Measurements from ENCODE around the gene FN1. TPM values are rescaled to one million over a fixed set of nuclear protein-coding genes. Genes with fewer than 3 reads are reported as not detected.

FN1 gene
- total and polyA plus RNA-seq, 8 donors = 42.0 to 861 (median 252) TPM

- no peak overlapping the region for H3K4me3 ChIP-seq
- peaks cover 0 to 26% (median 8%) of the 10 kb centered on the region in 4 donors for H3K4me1 ChIP-seq
- H3K27me3 ChIP-seq = no peaks in the 10 kb centered on the region
- WGBS, 5 donors = 55 to 78% (median 73%) methylated on average over 1 of the region's 1 CpG
- DNase-seq = no peak
- TF ChIP-seq EP300 (IDR thresholded peaks at IDR 0.05) (no peak), POLR2A (IDR thresholded peaks at IDR 0.05) (no peak), POLR2AphosphoS5 (IDR thresholded peaks at IDR 0.05) (no peak), CTCF (IDR thresholded peaks at IDR 0.05) (no peak)
- intact Hi-C loops (cut with DNase I; ENCODE audit: low total_unique reads) = no loop called here
- H3K9me3 ChIP-seq = no peaks in the 10 kb centered on the region
- H3K27ac ChIP-seq = no peak overlapping the region
- peaks cover 0 to 46% (median 18%) of the 10 kb centered on the region in 4 donors for H3K36me3 ChIP-seq
Observed at GRCh38 chr2:215415820-215416577, 19.9 kb downstream of the FN1 start.

GRCh38 chr2:215415218-215415617 is 20.6 kb downstream of the FN1 start:
- H3K9me3 ChIP-seq = no peaks in the 10 kb centered on the region
- DNase-seq = no peak
- H3K27me3 ChIP-seq = no peaks in the 10 kb centered on the region
- intact Hi-C loops (cut with DNase I; ENCODE audit: low total_unique reads) = no loop called here
- H3K4me3 ChIP-seq = no peak overlapping the region
- 42 to 84% (median 76%) methylated on average over 1 of the region's 1 CpG for WGBS, 5 donors
- H3K4me1 ChIP-seq = peaks cover 0 to 19% (median 7%) of the 10 kb centered on the region in 4 donors
- H3K36me3 ChIP-seq = peaks cover 0 to 39% (median 20%) of the 10 kb centered on the region in 4 donors
- peak overlapping the region in 1 of 5 donors; percentile 4 for H3K27ac ChIP-seq
- TF ChIP-seq CTCF (IDR thresholded peaks at IDR 0.05) = no peak
- no peak for TF ChIP-seq POLR2AphosphoS5 (IDR thresholded peaks at IDR 0.05)
- TF ChIP-seq EP300 (IDR thresholded peaks at IDR 0.05) = no peak
- no peak for TF ChIP-seq POLR2A (IDR thresholded peaks at IDR 0.05)

- DNase-seq = no peak
- Histone ChIP-seq H3K9me3 (no peaks in the 10 kb centered on the region), H3K4me1 (peaks cover 0 to 13% (median 6%) of the 10 kb centered on the region in 4 donors), H3K36me3 (peaks cover 0 to 40% (median 22%) of the 10 kb centered on the region in 4 donors), H3K27ac (peak overlapping the region in 1 of 5 donors; percentile 4), H3K27me3 (no peaks in the 10 kb centered on the region), H3K4me3 (no peak overlapping the region)
- 33 to 64% (median 60%) methylated on average over 3 of the region's 3 CpGs for WGBS, 5 donors
- TF ChIP-seq POLR2AphosphoS5 (IDR thresholded peaks at IDR 0.05) (no peak), CTCF (IDR thresholded peaks at IDR 0.05) (no peak), POLR2A (IDR thresholded peaks at IDR 0.05) (no peak), EP300 (IDR thresholded peaks at IDR 0.05) (no peak)
- intact Hi-C loops (cut with DNase I; ENCODE audit: low total_unique reads) = no loop called here
Observed at GRCh38 chr2:215414674-215415073, 21.2 kb downstream of the FN1 start.

GRCh38 chr2:215413974-215414373 is 21.9 kb downstream of the FN1 start:
- intact Hi-C loops (cut with DNase I; ENCODE audit: low total_unique reads) = no loop called here
- H3K36me3 ChIP-seq = peaks cover 0 to 47% (median 27%) of the 10 kb centered on the region in 4 donors

More at GRCh38 chr2:215413974-215414373, 21.9 kb downstream of the FN1 start:
- H3K27me3 ChIP-seq = no peaks in the 10 kb centered on the region
- DNase-seq = no peak
- peak overlapping the region in 1 of 5 donors; percentile 4 for H3K27ac ChIP-seq
- WGBS, 5 donors = 91 to 100% (median 96%) methylated on average over 1 of the region's 1 CpG
- H3K4me3 ChIP-seq = no peak overlapping the region
- H3K9me3 ChIP-seq = no peaks in the 10 kb centered on the region
- H3K4me1 ChIP-seq = peaks cover 0 to 13% (median 6%) of the 10 kb centered on the region in 4 donors
- no peak for TF ChIP-seq POLR2A (IDR thresholded peaks at IDR 0.05)
- no peak for TF ChIP-seq CTCF (IDR thresholded peaks at IDR 0.05)
- TF ChIP-seq EP300 (IDR thresholded peaks at IDR 0.05) = no peak
- no peak for TF ChIP-seq POLR2AphosphoS5 (IDR thresholded peaks at IDR 0.05)

Measured in stomach (tissue), 9 donors.